HepG2 (cell line): ENCODE data around the gene MYH10. TPM values are rescaled to one million over a fixed set of nuclear protein-coding genes. Genes with fewer than 3 reads are reported as not detected.
A peak's percentile ranks its signal among the peaks of the same experiment; 100 is the strongest.

ENCODE experiments used
- AKNA ChIP-seq: sonication (generic); formaldehyde crosslinking; IDR thresholded peaks from 2 replicates; pipeline ENCODE4 v1.4.0; 2020; ENCODE audit warnings: missing genetic modification reagents, borderline replicate concordance
- CENPT ChIP-seq: sonication (generic); formaldehyde crosslinking; IDR thresholded peaks from 2 replicates; pipeline ENCODE4 v1.8.0; 2022; ENCODE audit warnings: low read depth, mild to moderate bottlenecking, moderate library complexity, missing genetic modification reagents
- DR1 ChIP-seq: sonication (generic); formaldehyde crosslinking; IDR thresholded peaks from 2 replicates; pipeline ENCODE4 v1.8.0; 2021; ENCODE audit warnings: mild to moderate bottlenecking, missing genetic modification reagents, inconsistent platforms
- HNF4G ChIP-seq, 2 experiments: sonication (generic) in 1 of 2; formaldehyde crosslinking in 1 of 2; IDR thresholded peaks; 2 replicates each; pipeline versions ENCODE4 v1.4.0 to v1.6.1; 2011 to 2020; ENCODE audit warnings: borderline replicate concordance in 2 of 2, low read depth in 2 of 2, mild to moderate bottlenecking in 2 of 2, low read length in 1 of 2, missing genetic modification reagents in 1 of 2, moderate library complexity in 1 of 2
- MEIS2 ChIP-seq: sonication (generic); formaldehyde crosslinking; IDR thresholded peaks from 2 replicates; pipeline ENCODE4 v1.9.0; 2021; ENCODE audit warnings: mild to moderate bottlenecking, missing genetic modification reagents
- MTA3 ChIP-seq: sonication (generic); formaldehyde crosslinking; IDR thresholded peaks from 2 replicates; pipeline ENCODE4 v1.4.0; 2020; ENCODE audit warnings: missing genetic modification reagents
- NFYB ChIP-seq: sonication (generic); formaldehyde crosslinking; IDR thresholded peaks from 2 replicates; pipeline ENCODE4 v1.4.0; 2020; ENCODE audit warnings: missing genetic modification reagents
- NR2F2 ChIP-seq: IDR thresholded peaks from 2 replicates; pipeline ENCODE4 v1.6.1; 2012; ENCODE audit warnings: low read depth, inconsistent platforms, borderline replicate concordance
- TP53 ChIP-seq: sonication (generic); formaldehyde crosslinking; conservative IDR thresholded peaks from 2 replicates; pipeline ENCODE4 v1.4.0; 2020; ENCODE audit warnings: missing genetic modification reagents
- XRCC5 ChIP-seq: fragments of 200-400 bp; formaldehyde crosslinking; optimal IDR thresholded peaks from 2 replicates; pipeline ENCODE3; 2017; ENCODE audit warnings: mild to moderate bottlenecking, low read length
- ZNF441 ChIP-seq: sonication (generic); formaldehyde crosslinking; IDR thresholded peaks from 2 replicates; pipeline ENCODE4 v1.7.0; 2021; ENCODE audit warnings: missing genetic modification reagents, borderline replicate concordance
- ZNF614 ChIP-seq: IDR thresholded peaks from 2 replicates; pipeline ENCODE4 v1.6.1; 2018; ENCODE audit warnings: missing biosample characterization, missing genetic modification reagents, inconsistent platforms, borderline replicate concordance
- ZUFSP ChIP-seq: sonication (generic); formaldehyde crosslinking; IDR thresholded peaks from 2 replicates; pipeline ENCODE4 v1.9.0; 2021; ENCODE audit warnings: missing genetic modification reagents, mild to moderate bottlenecking, borderline replicate concordance
- polyA plus RNA-seq, 8 experiments: library from polyadenylated mRNA; depleted of rRNA in 3 of 8; stranded (reverse) in 7 of 8; unstranded in 1 of 8; fragments of >200 nt; fragmentation: Illumina TruSeq in 4 of 8; extraction: Trizol in 4 of 8; gene quantifications; 2 replicates each; pipeline versions ENCODE4 v1.2.1 to v1.2.3, GENCODE V29; 2011 to 2016; ENCODE audit warnings: low read depth in 4 of 8, missing spikeins in 1 of 8, mixed read lengths in 1 of 8; ENCODE audit not compliant: insufficient read depth in 1 of 8
- total RNA-seq, 5 experiments: library from RNA; depleted of rRNA; stranded (reverse); fragments of >200 nt; fragmentation: Illumina TruSeq; extraction: Trizol; gene quantifications; 2 replicates each; pipeline ENCODE4 v1.2.3, GENCODE V29; 2016; ENCODE audit warnings: low read depth in 1 of 5
- TF ChIP-seq, protein P1 (sequence below): IDR thresholded peaks from 2 replicates; pipeline ENCODE4 v1.6.1; 2016
- TF ChIP-seq, protein P2 (sequence below): sonication (generic); formaldehyde crosslinking; IDR thresholded peaks from 2 replicates; pipeline ENCODE4 v1.4.0; 2020; ENCODE audit warnings: missing genetic modification reagents
- TF ChIP-seq, protein P3 (sequence below): sonication (generic); formaldehyde crosslinking; IDR thresholded peaks from 2 replicates; pipeline ENCODE4 v1.4.0; 2020; ENCODE audit warnings: missing genetic modification reagents
- TF ChIP-seq, protein P4 (sequence below): conservative IDR thresholded peaks from 2 replicates; pipeline ENCODE4 v1.6.1; 2018; ENCODE audit warnings: missing genetic modification reagents

Gene MYH10
- total and polyA plus RNA-seq, 2 of the 13 experiments (the other 11 are each of a cell fraction or from before 2014, with no cell fraction given) = 43.4 to 68.6 TPM

- TF ChIP-seq, protein P1, sequence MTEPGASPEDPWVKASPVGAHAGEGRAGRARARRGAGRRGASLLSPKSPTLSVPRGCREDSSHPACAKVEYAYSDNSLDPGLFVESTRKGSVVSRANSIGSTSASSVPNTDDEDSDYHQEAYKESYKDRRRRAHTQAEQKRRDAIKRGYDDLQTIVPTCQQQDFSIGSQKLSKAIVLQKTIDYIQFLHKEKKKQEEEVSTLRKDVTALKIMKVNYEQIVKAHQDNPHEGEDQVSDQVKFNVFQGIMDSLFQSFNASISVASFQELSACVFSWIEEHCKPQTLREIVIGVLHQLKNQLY (CRISPR knock-in tag) = 0 out of 2 replicates have a peak, but pooled peaks have one; percentile 28
- TF ChIP-seq ZUFSP (no peak), TP53 (no peak), DR1 (no peak), NFYB (CRISPR knock-in tag) (no peak), HNF4G (IDR thresholded peaks at IDR 0.05; ENCODE audit: borderline replicate concordance, low read depth, low read length) (peak; percentile 3; the same call in 1 of the 2 replicates), HNF4G (CRISPR knock-in tag; IDR thresholded peaks at IDR 0.05; ENCODE audit: borderline replicate concordance, low read depth) (no peak), MTA3 (CRISPR knock-in tag) (no peak), XRCC5 (no peak), MEIS2 (CRISPR knock-in tag) (no peak), ZNF614 (CRISPR knock-in tag) (no peak), CENPT (CRISPR knock-in tag) (no peak), NR2F2 (peak; percentile 81; the same call in 1 of the 2 replicates), AKNA (CRISPR knock-in tag) (no peak), ZNF441 (CRISPR knock-in tag) (no peak)
- TF ChIP-seq, protein P2, sequence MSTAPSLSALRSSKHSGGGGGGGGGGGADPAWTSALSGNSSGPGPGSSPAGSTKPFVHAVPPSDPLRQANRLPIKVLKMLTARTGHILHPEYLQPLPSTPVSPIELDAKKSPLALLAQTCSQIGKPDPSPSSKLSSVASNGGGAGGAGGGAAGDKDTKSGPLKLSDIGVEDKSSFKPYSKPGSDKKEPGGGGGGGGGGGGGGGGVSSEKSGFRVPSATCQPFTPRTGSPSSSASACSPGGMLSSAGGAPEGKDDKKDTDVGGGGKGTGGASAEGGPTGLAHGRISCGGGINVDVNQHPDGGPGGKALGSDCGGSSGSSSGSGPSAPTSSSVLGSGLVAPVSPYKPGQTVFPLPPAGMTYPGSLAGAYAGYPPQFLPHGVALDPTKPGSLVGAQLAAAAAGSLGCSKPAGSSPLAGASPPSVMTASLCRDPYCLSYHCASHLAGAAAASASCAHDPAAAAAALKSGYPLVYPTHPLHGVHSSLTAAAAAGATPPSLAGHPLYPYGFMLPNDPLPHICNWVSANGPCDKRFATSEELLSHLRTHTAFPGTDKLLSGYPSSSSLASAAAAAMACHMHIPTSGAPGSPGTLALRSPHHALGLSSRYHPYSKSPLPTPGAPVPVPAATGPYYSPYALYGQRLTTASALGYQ (CRISPR knock-in tag) = 0 out of 2 replicates have a peak, but pooled peaks have one; percentile 18
- TF ChIP-seq, protein P3, sequence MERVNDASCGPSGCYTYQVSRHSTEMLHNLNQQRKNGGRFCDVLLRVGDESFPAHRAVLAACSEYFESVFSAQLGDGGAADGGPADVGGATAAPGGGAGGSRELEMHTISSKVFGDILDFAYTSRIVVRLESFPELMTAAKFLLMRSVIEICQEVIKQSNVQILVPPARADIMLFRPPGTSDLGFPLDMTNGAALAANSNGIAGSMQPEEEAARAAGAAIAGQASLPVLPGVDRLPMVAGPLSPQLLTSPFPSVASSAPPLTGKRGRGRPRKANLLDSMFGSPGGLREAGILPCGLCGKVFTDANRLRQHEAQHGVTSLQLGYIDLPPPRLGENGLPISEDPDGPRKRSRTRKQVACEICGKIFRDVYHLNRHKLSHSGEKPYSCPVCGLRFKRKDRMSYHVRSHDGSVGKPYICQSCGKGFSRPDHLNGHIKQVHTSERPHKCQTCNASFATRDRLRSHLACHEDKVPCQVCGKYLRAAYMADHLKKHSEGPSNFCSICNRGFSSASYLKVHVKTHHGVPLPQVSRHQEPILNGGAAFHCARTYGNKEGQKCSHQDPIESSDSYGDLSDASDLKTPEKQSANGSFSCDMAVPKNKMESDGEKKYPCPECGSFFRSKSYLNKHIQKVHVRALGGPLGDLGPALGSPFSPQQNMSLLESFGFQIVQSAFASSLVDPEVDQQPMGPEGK (CRISPR knock-in tag) = peak; percentile 48
- TF ChIP-seq, protein P4, sequence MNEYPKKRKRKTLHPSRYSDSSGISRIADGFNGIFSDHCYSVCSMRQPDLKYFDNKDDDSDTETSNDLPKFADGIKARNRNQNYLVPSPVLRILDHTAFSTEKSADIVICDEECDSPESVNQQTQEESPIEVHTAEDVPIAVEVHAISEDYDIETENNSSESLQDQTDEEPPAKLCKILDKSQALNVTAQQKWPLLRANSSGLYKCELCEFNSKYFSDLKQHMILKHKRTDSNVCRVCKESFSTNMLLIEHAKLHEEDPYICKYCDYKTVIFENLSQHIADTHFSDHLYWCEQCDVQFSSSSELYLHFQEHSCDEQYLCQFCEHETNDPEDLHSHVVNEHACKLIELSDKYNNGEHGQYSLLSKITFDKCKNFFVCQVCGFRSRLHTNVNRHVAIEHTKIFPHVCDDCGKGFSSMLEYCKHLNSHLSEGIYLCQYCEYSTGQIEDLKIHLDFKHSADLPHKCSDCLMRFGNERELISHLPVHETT = no peak
These were observed 182.2 kb downstream of the MYH10 start (continued) for GRCh38 chr17:8448310-8448709.
